Epithelial cell of proximal tubule (primary cell): Measurements from ENCODE around the gene ACSF2. TPM values are rescaled to one million over a fixed set of nuclear protein-coding genes. Genes with fewer than 3 reads are reported as not detected.
"Not testable (repeated sequence)": the region's sequence is repeated elsewhere in the genome, so short reads cannot be mapped to it uniquely, and the experiment has no call there.

Source experiments
- DNase-seq: peaks from one replicate; pipeline ENCODE4 v3.0.0-alpha.2; 2011; ENCODE audit warnings: low read depth
- H3K4me3 ChIP-seq: 2 replicates; pipeline ENCODE4 v1.5.1; 2011; ENCODE audit warnings: low read depth, mild to moderate bottlenecking, low read length
- total RNA-seq: library from RNA; depleted of rRNA; stranded (reverse); fragments of >200 nt; gene quantifications from 2 replicates; pipeline ENCODE4 v1.2.3, GENCODE V29; 2015
- TF ChIP-seq, protein P1 (sequence below): conservative IDR thresholded peaks from 2 replicates; pipeline ENCODE4 v1.5.1; 2012; ENCODE audit warnings: low read depth, mild to moderate bottlenecking, low read length

ACSF2 gene
- total RNA-seq, 1 donor from 2014 or later, result 32.6 TPM

DNA sequence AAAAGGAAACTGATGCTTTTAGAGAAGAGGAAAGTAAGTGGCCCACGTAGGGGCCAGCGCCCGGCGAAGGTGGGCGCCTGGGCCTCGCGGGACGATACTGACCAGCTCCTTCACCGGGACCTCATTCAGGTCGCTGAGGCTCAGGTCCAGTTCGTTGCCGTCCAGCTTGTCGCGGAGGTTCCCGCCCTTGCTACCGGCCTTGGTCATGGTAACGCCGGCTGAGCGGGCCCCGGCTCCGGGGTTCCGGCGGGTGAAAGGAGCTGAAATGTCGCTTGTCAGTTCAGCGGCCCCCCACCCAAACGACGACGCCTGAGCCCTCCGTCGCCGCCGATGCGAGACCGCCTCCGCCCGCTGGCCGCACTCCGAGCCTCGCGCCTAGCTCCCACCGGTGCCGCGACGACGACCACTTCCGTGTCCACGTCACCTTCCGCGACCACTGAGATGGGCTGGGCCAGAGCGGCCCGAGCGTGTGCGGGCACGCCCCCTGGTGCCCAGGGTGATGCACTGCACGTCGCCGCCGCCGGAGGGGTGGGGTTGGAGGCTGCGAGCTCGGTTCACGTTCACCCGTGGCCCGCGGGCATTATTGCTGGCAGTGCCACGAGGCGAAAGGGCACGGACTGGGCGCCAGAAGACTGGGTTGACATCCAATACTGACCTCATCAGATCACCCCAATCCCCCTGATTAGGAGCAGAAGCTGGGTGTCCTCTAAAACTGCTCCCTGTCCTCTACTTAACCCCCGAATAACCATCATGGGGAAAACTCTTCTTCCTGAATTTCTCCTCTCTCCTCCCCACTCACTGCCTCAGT is 28.7 kb upstream of the ACSF2 start, which contains the start of gene LRRC59:
Gene LRRC59 (minus strand): TSS at position 413 of the 808 bp plus-strand sequence. CDS start 206 bp downstream, at position 207.
- DNase-seq, result no peak
- TF ChIP-seq, protein P1, sequence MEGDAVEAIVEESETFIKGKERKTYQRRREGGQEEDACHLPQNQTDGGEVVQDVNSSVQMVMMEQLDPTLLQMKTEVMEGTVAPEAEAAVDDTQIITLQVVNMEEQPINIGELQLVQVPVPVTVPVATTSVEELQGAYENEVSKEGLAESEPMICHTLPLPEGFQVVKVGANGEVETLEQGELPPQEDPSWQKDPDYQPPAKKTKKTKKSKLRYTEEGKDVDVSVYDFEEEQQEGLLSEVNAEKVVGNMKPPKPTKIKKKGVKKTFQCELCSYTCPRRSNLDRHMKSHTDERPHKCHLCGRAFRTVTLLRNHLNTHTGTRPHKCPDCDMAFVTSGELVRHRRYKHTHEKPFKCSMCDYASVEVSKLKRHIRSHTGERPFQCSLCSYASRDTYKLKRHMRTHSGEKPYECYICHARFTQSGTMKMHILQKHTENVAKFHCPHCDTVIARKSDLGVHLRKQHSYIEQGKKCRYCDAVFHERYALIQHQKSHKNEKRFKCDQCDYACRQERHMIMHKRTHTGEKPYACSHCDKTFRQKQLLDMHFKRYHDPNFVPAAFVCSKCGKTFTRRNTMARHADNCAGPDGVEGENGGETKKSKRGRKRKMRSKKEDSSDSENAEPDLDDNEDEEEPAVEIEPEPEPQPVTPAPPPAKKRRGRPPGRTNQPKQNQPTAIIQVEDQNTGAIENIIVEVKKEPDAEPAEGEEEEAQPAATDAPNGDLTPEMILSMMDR, result peak; percentile 75
- H3K4me3 ChIP-seq, result peak within 1 kb of the TSS; percentile 82

- no peak for DNase-seq
- TF ChIP-seq, protein P1, result no peak
- H3K4me3 ChIP-seq, result no peak overlapping the region
Observed at GRCh38 chr17:50397919-50398285, 28.1 kb upstream of the ACSF2 start.

DNA sequence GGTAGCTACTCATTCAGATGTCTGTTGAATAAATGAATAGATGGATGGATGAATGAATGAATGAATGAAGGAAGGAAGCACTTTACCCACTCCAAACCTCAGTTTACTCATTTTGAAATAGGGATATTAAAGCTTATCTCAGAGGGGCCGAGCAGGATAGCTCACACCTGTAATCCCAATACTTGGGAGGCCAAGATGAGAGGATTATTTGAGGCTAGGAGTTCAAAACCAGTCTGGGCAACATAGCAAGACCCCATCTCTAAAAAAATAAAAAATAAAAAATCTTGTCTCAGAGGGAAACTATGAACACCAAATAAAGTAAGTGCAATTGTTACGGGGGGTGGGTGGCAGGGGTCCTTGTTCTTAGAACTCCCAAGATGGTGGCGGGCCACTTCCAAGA is 27.3 kb upstream of the ACSF2 start:
- not testable (repeated sequence) for H3K4me3 ChIP-seq, DNase-seq

- not testable (repeated sequence) for DNase-seq, H3K4me3 ChIP-seq
Observed at GRCh38 chr17:50399591-50399990, 26.4 kb upstream of the ACSF2 start.

GRCh38 chr17:50405351-50405750 is 20.7 kb upstream of the ACSF2 start:
- not testable (repeated sequence) for DNase-seq

DNA sequence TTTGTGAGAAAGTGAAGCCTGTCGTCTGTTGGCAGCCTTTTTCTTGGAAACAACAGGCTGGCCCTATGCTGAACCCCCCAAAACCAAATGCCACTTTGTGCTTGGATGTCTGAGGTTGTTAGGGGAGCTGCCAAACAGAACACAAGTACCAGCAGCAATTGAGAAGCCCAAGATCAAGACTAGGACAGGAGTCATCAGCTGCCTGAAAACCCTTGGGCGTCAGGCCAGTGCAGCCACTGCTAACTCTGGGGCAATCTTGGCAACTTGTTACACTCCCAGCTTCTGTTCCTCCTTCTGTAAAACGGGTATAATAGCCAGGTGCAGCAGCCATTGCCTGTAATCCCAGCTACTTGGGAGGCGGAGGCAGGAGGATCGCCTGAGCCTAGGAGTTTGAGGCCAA is 19.4 kb upstream of the ACSF2 start:
- TF ChIP-seq, protein P1, result no peak
- no peak overlapping the region for H3K4me3 ChIP-seq
- no peak for DNase-seq

More at GRCh38 chr17:50405351-50405750, 20.7 kb upstream of the ACSF2 start:
- H3K4me3 ChIP-seq, result not testable (repeated sequence)

GRCh38 chr17:50407921-50408320 is 18.1 kb upstream of the ACSF2 start:
- TF ChIP-seq, protein P1, result no peak
- no peak for DNase-seq
- no peak overlapping the region for H3K4me3 ChIP-seq

- no peak overlapping the region for H3K4me3 ChIP-seq
- DNase-seq, result no peak
- TF ChIP-seq, protein P1, result no peak
Observed at GRCh38 chr17:50412188-50412732, 13.8 kb upstream of the ACSF2 start.
